ENCODE data around the gene SIAH1. TPM values are rescaled to one million over a fixed set of nuclear protein-coding genes. Genes with fewer than 3 reads are reported as not detected.
A peak's percentile ranks its signal among the peaks of the same experiment; 100 is the strongest.
"Not testable (repeated sequence)": the region's sequence is repeated elsewhere in the genome, so short reads cannot be mapped to it uniquely, and the experiment has no call there.

SIAH1 gene
- total RNA-seq, 1 donor = 38.5 TPM

DNA sequence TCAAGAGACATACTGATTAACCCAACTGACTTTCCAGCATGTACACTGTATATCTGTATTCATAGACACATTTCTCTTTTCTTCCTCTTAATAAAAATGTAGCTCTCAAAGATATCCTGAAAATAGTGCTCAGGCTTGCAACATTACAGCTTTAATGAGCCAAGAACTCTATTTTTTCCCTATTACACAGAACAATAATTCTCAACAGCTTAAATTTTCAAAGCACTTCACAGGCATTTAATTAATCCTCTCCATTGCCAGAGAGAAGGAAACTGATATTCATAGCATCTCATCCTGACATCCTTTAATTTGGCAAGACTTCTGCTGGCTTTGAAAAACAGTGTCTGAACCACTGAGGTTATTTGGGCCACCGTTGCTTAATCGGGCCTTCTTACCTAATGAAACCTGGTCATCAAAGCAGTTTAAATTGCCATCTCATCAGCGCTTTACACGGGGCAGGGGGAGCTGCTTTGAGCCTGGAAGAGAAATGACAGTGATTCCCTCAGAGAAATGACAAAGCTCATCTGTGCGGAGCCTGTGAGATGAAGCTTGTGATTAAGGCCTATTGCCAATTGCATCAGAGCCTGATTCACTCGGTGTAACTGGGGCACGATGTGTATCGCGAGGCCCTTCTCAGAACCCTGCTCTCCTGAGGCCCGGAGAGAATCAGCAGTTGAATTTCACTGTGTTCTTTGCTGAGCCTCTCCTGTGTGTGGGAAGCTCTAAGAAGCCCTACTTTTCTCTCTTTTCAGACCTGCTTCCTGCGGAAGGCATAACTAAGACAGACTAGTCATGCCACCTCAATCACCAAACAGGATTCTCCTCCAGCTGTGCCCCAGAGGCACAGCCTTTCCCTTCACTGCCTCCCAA is 8.5 kb upstream of the SIAH1 start:
- no peak for DNase-seq (ENCODE audit: low read depth in 2 of 3, low spot score in 2 of 3)

DNA sequence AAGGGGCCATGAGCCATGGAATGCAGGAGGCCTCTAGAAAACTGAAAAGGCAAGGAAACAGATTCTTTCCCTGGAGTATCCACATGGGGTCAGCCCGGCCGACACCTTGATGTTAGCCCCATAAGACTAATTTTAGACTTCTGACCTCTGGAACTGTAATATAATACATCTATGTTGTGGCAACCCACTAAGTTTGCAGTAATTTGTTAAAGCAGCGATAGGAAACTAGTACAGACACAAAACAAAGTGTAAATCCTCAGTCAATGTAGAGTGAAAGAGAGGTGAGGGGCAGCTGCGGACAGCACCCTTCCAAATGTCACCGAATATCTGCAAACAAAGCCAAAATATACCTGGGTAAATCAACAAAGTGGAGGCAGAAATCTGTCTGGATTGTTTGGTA is 7.2 kb upstream of the SIAH1 start:
- no peak for DNase-seq (ENCODE audit: low read depth in 2 of 3, low spot score in 2 of 3)

DNA sequence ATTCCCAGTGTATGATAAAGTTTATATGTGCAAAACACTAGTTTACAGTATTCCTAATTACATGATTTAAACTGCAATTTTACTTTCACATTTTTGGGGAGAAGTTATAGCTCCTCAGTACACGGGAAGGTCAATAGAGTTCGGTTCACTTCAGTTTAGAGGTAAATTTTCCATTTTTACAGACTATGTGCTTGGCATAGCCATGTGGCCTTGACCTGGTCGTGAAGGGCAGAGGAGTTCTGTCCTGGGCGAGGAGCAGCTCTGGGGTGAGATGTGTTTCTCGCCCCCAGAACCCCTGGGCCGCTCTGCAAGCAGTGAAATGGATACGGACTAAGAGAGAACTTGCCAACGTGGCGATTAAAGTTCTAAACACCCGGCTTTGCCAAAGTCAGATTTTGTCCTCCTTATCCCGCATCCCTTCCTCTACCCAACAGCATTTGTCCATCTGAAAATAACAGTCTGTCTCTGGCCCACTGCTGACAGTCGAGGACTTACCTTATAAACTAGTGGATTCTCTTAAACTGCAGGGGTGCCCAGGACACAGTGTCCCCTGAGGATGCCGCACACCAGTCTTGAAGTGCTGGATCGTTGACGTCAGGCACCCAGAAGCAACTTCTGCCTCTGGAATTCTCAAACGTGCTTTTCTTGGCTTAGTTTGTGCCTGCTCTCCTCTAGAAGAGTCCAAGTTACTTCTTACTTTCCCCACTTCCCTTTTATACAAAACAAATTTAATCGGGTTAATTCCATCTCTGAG is 1.5 kb upstream of the SIAH1 start:
- no peak for DNase-seq (ENCODE audit: low read depth in 2 of 3, low spot score in 2 of 3)

DNA sequence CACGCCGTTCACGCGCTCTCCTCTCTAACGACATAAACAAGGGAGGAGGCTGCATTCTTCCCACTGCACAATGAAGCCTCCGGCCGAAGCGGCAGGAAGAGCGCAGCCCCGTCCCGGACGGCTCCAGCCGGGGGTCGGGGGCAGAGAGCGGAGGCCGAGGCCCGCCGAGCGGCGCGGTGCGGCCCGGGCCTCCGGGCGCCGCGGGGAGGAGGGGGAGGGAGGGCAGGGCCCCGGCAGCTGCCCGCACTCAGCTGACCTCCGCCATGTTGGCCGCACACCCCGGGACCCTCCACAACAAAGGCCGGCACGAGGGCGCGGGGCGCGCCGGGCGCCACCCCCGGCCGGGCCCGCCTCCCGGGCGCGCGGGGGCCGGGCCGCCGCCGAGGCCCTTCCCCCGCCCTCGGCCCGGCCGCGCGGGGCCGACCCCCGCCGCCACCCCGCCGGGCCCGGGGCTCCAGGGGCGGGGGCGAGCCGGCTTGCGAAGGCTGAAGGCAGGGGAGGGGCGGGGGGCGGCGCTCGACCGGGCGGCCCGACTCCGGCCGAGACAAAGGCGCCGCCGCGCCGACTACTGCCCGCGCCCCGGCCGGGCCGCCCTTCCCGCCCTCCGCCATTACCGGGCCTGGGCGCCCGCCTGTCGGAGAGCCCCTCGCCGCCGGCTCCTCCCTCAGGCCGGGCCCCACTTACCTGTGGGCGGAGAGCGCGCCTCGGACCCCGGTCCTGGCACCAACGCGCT is 527 bp downstream of the SIAH1 start:
- DNase-seq (ENCODE audit: low read depth in 2 of 3, low spot score in 2 of 3) = peak in 2 of 3 donors; percentile 52 to 53

DNA sequence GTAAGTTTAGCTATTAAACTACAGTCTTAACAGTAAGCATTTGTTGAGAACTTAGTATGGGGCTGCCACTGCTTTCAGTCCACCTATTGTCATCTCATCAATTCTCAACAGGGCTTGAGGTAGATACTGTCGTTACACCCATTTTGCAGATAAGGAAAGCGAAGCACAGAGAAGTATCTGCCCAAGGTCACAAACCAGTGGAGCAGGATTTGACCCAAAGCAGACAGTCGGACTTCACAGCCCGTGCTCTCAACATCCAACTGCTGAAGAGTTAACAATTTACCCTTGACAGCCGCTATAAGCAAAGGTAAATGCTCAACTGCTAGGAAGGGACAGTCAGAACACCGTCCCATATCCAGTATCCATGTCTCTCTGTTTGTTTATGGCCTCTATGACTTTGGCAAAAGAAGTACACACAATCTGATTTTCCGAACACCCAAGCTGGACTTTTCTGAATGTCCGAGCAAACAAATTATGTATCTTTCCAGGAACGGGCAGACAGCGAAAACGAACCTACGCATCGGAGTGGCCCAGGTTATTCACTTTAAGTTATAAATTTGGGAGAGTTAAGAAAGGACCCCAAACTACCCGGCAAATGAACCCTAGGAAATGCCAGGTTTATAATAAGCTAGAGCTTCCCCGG is 1.2 kb downstream of the SIAH1 start:
- DNase-seq (ENCODE audit: low read depth in 2 of 3, low spot score in 2 of 3) = no peak

DNA sequence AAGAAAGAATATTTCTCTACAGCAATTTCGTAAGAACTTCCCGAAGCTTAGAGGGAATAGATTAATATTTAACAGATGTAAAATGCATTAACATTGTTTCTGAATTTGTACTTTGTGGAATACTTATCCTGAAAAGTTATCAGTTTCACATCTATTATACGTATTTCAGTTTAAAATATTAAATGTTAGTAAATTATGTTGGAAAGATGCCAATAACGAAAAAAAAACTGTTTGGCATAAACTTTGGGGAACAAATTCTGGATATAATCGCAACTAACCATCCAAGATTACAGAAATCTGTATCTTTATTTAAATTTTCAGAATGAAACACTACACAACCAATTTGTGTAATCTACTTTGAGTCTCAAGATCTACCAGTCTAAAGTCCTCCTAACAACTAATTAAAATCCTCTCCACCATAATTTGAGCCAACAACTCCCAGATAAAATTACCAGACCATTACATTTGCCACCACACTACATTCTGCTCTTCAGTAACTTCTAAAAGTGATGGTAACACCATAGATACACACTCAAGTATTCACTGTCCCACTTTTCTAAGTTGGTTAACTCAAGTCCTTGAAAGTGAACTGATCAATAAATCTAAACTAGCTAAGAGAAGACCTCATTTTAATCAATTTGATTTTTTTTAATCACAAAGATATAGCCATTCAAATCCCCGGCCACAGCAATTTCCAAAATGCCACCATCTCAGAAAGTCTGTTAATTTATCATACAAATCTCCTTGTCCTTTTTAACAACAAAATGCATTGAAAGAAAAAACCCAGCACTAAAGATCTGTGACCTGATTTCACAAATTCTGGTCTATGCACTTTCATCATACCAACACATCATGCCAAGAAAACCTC is 2.0 kb downstream of the SIAH1 start:
- DNase-seq (ENCODE audit: low read depth in 2 of 3, low spot score in 2 of 3) = no peak

DNA sequence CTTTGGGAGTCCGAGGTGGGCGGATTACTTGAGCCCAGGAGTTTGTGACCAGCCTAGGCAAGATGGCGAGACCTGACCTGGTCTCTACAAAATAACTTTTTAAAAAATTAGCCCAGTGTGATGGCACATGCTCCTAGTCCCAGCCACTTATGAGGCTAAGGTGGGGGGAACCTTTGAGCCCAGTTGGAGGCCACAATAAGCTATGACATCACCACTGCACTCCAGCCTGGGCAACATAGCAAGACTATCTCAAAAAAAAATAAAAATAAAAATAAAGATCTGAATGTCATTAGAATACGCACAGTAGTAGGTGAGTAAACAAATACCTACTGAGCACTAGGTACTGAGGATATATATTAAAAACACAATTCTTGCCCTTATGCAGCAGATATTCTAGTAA is 3.1 kb downstream of the SIAH1 start:
- no peak for DNase-seq (ENCODE audit: low read depth in 2 of 3, low spot score in 2 of 3)

DNA sequence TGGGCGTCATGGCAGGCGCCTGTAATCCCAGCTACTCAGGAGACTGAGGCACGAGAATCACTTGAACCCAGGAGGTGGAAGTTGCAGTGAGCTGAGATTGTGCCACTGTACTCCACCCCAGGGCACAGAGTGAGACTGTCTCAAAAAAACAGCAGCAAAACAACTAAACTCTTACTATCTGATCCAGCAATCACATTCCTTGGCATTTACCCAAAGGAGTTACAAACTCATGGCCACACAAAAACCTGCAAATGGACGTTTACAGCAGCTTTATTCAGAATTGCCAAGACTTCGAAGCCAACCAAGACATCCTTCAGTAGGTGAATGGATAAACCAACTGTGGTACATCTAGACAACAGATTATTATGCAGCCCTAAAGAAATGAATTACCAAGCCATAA is 4.0 kb downstream of the SIAH1 start:
- DNase-seq (ENCODE audit: low read depth in 2 of 3, low spot score in 2 of 3) = no peak

DNA sequence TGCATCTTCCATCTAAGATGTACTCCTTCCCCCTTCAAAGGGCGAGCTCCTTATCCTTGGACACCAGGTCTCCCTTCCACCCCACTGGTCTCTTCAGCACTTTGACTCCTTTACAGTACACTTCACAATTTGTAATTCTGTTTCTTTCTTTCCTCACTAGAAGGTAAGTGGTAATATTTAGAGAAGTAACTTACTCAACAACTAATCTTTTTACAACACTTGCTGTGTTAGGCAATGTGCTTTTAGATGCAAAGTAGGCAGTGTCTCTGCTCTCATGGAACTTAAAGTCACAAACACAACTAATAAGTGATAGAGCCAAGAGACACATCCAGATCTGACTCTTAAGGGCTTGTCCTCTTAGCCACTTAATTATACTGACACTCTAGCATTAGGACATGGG is 6.4 kb downstream of the SIAH1 start:
- DNase-seq (ENCODE audit: low read depth in 2 of 3, low spot score in 2 of 3) = peak in 1 of 3 donors; percentile 48

DNA sequence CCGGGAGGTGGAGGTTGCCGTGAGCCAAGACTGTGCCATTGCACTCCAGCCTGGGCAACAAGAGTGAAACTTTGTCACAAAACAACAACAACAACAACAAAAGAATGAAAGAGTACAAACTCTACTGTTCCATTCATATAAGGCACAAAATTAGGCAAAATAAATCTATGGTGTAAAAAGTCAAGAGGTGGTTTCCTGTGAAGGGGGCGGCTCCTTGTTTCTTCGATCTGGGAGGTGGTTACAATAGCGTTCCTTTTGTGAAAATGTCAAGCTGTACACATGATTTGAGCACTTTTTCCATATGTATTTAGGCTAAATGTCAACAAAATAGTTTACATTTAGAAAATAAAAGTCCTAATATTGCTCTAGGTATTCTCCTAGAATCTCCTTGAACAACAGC is 6.9 kb downstream of the SIAH1 start:
- DNase-seq (ENCODE audit: low read depth in 2 of 3, low spot score in 2 of 3) = no peak

DNA sequence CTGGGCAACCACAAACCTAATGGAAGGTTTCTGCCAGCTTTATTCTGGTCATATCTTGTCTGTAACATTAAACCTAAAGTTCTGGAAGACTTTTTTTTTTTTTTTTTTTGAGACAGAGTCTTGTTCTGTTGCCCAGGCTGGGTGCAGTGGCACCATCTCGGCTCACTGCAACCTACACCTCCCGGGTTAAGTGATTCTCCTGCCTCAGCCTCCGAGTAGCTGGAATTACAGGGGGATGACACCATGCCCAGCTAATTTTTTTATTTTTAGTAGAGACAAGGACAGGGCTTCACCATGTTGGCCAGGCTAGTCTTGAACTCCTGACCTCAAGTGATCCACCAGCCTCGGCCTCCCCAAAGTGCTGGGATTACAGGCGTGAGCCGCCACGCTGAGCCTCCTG is 7.9 kb downstream of the SIAH1 start:
- not testable (repeated sequence) for DNase-seq (ENCODE audit: low read depth in 2 of 3, low spot score in 2 of 3)

DNA sequence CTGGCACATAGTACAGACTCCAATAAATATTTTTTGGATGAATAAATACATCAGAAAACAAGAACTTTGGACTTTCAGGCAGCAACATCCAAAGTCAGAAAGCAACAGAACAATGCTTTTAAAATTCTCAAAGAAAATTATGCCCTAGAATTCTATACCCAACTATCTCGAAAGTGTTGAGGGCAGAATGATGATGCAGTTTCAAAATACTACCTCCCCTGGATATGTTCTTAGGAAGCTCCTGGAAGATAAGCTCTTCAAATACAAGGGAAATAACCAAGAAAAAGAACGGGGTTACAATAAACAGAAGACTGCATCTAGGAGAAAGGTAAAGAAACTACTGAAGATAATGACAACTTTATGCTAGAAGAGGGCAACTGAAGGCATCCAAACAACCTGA is 11.0 kb downstream of the SIAH1 start:
- no peak for DNase-seq (ENCODE audit: low read depth in 2 of 3, low spot score in 2 of 3)

DNA sequence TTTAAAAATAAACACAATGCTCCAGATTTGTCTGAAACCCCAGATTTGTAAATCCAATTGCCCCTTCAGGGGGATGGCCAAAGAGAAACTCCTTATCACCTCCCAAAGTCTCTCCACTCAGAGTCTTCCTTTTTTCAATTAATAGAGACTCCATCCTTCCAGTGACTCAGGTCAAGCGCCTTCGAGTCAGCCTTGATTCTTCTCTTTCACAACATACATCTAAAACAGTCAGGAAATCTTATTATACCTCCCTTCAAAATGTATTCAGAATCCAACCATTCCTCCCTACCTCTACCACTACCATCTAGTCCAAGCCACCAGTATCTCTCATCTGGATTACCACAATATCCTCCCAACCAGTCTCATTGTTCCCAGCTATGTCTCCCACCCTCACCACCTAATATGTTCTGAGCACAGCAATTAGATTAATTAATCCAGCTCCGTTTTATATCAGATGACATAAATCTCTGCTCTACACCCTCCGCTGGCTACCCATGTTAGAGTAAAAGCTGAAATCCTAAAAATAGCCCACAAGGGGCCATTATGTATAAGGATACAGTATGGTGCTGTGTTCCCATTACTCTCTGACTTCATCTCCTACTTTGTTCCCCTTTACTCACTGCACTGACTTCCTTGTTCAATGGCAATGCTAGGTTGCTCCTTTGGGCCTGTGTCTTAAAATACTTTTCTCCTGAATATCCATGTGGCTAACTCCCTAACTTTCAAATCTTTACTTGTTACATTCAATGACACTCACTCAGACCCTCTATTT is 11.8 kb downstream of the SIAH1 start:
- no peak for DNase-seq (ENCODE audit: low read depth in 2 of 3, low spot score in 2 of 3)

DNA sequence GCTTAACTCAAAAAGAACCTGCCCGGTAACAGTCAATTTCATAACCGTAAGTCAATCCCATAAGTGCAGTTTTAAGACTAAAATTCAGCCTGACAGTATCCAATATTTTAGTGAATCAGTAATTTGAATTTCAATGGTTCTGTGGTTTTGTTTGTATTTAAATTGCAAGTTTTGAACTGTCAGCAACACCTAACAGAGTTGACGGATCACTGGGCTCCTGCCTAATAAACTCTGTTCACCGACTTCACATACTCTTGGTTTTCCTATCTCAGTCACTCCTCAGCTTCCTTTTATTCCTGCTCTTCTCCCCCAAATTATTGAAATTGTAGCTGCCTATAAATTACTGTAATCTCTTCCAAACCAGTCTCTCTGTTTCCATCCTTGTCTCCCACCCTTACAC is 12.5 kb downstream of the SIAH1 start:
- DNase-seq (ENCODE audit: low read depth in 2 of 3, low spot score in 2 of 3) = no peak

DNA sequence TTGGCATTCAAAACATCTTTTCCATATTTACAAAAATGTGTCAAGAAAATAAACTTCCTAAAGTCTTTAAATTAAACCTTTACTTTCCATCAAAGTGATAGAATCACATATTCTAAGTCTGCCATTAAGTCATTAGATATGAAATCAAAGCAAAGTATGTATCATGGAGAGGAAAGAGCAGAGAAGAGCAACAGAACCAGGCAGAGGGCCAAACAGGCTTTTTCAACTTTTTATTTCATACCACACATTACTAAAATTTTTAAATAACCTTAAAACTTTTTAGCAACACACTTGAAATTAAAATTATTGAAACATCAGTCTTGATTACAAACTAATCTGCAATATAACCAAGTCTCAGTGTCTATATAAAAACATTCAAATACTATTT is 13.8 kb downstream of the SIAH1 start:
- no peak for DNase-seq (ENCODE audit: low read depth in 2 of 3, low spot score in 2 of 3)

DNA sequence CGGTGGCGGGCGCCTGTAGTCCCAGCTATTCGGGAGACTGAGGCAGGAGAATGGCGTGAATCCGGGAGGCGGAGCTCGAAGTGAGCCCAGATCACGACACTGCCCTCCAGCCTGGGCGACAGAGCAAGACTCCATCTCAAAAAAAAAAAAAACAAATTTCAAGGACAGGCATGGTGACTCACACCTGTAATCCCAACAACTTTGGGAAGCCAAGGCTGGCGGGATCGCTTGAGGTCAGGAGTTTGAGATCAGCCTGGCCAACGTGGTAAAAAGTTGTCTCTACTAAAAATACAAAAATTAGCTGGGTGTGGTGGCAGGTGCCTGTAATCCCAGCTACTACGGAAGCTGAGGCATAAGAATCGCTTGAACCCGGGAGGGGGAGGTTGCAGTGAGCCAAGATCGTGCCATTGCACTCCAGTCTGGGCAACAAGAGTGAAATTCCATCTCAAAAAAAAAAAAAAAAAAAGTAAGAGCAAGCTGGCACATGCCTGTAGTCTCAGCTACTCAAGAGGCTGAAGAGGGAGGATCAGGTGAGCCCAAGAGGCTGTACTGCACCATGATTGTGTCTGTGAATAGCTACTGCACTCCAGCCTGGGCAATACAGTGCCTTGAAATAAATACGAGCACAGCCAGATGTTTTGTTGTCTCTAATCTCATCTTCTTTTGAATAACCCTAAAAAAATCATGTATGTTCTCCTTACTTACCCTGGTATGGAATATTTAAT is 14.4 kb downstream of the SIAH1 start:
- not testable (repeated sequence) for DNase-seq (ENCODE audit: low read depth in 2 of 3, low spot score in 2 of 3)

DNA sequence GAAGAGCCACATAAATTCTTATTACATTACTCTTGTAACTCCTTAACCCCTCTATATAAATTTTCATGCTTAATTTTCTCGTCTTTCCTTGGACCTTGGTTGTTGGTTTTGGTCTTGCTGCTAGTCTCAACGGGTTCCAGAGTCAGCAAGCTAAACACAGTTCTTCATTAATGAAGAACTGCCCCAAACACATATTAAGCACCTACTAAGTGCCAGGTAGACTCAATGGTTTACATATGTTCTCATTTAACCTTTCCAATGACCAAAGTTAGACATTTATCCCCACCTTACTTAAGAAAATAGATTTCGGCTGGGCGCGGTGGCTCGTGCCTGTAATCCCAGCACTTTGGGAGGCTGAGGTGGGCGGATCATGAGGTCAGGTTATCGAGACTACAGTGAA is 15.0 kb downstream of the SIAH1 start:
- DNase-seq (ENCODE audit: low read depth in 2 of 3, low spot score in 2 of 3) = no peak

DNA sequence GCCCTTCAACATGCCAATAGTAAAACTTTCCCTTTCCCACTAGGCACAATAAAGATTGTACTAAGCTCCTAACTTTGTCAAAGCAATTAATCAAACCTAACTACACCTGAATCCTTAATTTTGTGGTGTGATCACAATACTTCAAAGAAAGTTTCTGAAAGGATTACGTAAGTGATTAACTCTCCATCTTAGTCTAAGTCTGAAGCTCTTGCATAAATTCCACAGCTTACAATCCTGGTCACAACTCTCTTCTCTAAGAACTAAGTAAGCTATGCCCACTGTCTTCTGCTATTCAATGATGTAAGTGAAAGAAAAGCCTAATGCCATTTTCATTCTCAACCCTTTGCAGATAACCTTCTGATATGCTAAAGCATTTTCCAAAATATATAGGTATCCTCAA is 15.4 kb downstream of the SIAH1 start:
- DNase-seq (ENCODE audit: low read depth in 2 of 3, low spot score in 2 of 3) = no peak

Data from hematopoietic multipotent progenitor cell (in vitro differentiated cells).